GM12875 (cell line): ENCODE results near the gene EIF4H.

Experiments
- H3K4me3 ChIP-seq: one replicate; pipeline ENCODE4 v1.5.1; 2011; ENCODE audit warnings: low read depth, low read length, control low read depth
- CTCF ChIP-seq: IDR thresholded peaks from 2 replicates; pipeline ENCODE4 v1.5.1; 2011; ENCODE audit warnings: low read depth, mild to moderate bottlenecking, control low read depth, inconsistent platforms, low read length, moderate library complexity, borderline replicate concordance; ENCODE audit not compliant: insufficient read depth

Gene EIF4H

DNA sequence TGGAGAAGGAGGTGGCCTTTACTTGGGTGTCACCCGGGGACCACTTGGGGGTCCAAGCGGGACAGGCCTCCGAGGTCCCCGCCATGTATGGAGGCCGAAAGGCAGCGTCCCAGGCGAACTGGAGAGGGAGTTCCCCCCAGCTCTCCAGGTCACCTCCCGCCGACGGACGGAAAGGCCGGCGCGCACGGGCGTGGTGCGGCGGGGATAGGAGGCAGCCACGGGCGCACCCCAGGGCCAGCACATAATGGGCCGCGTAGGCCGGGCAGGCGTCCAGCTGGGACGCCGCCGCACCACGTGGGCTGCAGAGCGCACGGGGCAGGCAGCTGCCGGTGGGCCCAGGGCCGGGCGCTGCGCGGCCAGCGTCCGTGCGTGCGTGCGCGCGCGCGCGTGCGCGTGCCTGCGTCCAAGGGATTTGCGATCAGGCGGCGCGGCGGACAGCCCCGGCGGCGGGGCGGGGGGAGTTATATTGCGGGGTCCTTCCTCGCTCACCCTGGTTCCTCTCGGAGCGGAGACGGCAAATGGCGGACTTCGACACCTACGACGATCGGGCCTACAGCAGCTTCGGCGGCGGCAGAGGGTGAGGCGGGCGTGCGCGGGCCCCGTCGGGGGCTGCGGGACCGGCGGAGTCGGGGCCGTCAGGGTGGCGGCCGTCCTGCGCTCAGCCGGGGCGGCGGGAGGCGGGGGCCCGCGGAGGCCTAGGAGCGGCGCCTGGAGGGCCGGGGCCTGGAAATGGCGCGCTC, at the start of gene EIF4H:
EIF4H (plus strand) TSS at position 491 of the 740 bp plus-strand sequence; CDS start at position 519, 28 bp downstream.
- no peak for TF ChIP-seq CTCF
- peak within 1 kb of the TSS; percentile 67 for H3K4me3 ChIP-seq

- TF ChIP-seq CTCF, result no peak
- H3K4me3 ChIP-seq, result no peak overlapping the region
Measured at GRCh38 chr7:74126220-74126880, 47.8 kb upstream of the EIF4H start.

- H3K4me3 ChIP-seq, result no peak overlapping the region
- no peak for TF ChIP-seq CTCF
Measured at GRCh38 chr7:74129887-74130286, 44.3 kb upstream of the EIF4H start.

- no peak for TF ChIP-seq CTCF
- no peak overlapping the region for H3K4me3 ChIP-seq
Measured at GRCh38 chr7:74130518-74130917, 43.6 kb upstream of the EIF4H start.

DNA sequence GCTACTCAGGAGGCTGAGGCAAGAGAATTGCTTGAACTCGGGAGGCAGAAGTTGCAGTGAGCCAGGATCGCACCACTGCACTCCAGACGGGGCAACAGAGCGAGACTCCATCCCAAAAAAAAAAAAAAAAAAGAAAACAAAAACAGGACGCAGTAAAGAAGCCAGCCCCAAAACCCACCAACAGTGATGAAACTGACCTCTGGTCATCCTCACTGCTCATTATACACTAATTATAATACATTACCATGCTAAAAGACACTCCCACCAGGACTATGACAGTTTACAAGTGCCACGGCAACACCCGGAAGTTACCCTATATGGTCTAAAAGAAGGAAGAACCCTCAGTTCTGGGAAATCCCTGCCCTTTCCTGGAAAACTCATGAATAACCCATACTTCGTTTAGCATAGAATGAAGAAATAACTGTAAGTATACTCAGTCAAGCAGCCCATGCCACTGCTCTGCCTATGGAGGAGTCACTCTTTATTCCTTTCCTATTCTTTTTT, 40.0 kb upstream of the EIF4H start:
- TF ChIP-seq CTCF, result no peak
- H3K4me3 ChIP-seq, result no peak overlapping the region

DNA sequence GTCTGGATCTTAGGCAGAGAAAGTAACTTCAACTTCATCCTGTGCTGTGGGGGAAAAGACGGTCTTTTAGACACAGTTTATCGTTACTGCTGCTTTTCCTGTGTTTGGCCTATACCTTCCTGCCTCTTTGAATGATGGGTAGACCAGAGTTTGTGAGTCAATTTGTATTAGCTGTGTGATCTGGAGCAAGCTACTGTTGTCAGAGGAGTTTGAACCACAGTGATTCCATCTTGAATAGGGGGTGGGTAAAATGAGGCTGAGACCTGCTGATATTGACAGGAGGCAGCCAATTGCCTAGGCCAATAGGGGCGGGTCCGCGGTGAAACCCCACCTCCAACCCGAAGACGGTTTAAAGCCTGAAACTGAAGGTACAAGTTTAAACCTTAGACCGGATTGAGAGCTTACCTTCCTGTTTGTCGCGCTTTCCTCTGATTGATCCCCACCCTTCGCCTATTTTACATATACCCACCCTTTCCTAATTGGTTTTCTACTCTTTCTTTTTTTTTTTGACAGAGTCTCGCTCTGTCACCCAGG, 35.8 kb upstream of the EIF4H start:
- no peak for TF ChIP-seq CTCF
- H3K4me3 ChIP-seq, result no peak overlapping the region
